ENCODE measurements around the gene CDC42SE2.

CDC42SE2 gene

DNA sequence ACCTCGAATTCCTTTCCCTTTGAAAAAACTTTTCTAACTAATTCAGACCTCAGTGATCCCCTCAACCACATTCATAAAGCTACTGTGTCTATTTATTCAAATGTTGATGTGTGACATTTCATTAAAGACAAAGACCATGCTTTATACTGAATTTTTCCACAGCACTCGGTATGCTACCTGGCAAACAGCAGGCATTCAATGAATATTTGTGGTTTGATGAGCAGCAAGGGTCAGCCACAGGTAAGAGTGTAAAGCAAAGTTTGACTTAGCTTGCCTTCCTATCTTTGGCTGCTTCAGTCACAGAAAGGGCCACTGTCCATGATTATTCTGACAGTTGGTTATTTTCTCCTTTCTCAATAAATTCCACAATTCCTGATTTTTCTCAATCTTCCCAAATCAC, 5.1 kb upstream of the CDC42SE2 start:
- no peak for TF ChIP-seq GABPA (IDR thresholded peaks at IDR 0.05; ENCODE audit: low read depth)
- no peak for TF ChIP-seq REST (IDR thresholded peaks at IDR 0.05; ENCODE audit: insufficient replicate concordance, low read depth)
- no peak for TF ChIP-seq POLR2AphosphoS5 (IDR thresholded peaks at IDR 0.05; ENCODE audit: low read depth)
- Histone ChIP-seq H3K27me3 (ENCODE audit: insufficient read depth, poor library complexity, severe bottlenecking) (no peaks in the 10 kb centered on the region), H3K4me3 (replicated peaks; ENCODE audit: insufficient read depth, low read length) (no peak overlapping the region), H3K27ac (replicated peaks) (no peak overlapping the region)
- no peak for DNase-seq (ENCODE audit: low read depth in 1 of 2, low spot score in 1 of 2)

- TF ChIP-seq REST (IDR thresholded peaks at IDR 0.05; ENCODE audit: insufficient replicate concordance, low read depth) (no peak), SPI1 (IDR thresholded peaks at IDR 0.05; ENCODE audit: borderline replicate concordance, low read depth) (no peak), GABPA (IDR thresholded peaks at IDR 0.05; ENCODE audit: low read depth) (no peak), POLR2AphosphoS5 (IDR thresholded peaks at IDR 0.05; ENCODE audit: low read depth) (no peak), CTCF (IDR thresholded peaks at IDR 0.05; ENCODE audit: insufficient read depth, low read length) (no peak)
- no peak overlapping the region for H3K4me3 ChIP-seq (replicated peaks; ENCODE audit: insufficient read depth, low read length)
- H3K27ac ChIP-seq (replicated peaks) = no peak overlapping the region
- no peaks in the 10 kb centered on the region for H3K27me3 ChIP-seq (ENCODE audit: insufficient read depth, poor library complexity, severe bottlenecking)
- no peak for DNase-seq (ENCODE audit: low read depth in 1 of 2, low spot score in 1 of 2)
These were observed 4.5 kb upstream of the CDC42SE2 start for GRCh38 chr5:131259326-131259725.

DNA sequence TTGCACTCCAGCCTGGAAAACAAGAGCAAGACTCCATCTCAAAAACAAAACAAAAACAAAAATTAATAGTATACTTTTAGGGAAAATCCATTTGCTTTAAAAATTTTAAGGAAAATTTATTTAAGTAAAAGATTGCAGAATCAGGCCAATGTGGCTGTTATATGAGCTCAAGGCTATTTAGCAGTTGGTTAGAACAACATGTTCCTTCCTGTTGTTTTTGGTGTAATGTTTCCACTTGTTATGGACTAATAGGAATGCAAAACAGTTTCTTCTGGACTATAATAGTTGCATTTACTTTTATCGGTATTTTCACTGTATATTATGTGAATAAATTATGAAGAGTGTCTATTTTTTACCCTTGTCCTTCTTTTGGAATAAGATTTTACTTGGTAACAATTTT, 3.0 kb upstream of the CDC42SE2 start:
- TF ChIP-seq CTCF (IDR thresholded peaks at IDR 0.05; ENCODE audit: insufficient read depth, low read length) = no peak
- no peak for TF ChIP-seq GABPA (IDR thresholded peaks at IDR 0.05; ENCODE audit: low read depth)
- no peak for TF ChIP-seq REST (IDR thresholded peaks at IDR 0.05; ENCODE audit: insufficient replicate concordance, low read depth)
- TF ChIP-seq POLR2AphosphoS5 (IDR thresholded peaks at IDR 0.05; ENCODE audit: low read depth) = no peak
- TF ChIP-seq SPI1 (IDR thresholded peaks at IDR 0.05; ENCODE audit: borderline replicate concordance, low read depth) = no peak
- Histone ChIP-seq H3K27me3 (ENCODE audit: insufficient read depth, poor library complexity, severe bottlenecking) (no peaks in the 10 kb centered on the region), H3K4me3 (replicated peaks; ENCODE audit: insufficient read depth, low read length) (no peak overlapping the region), H3K27ac (replicated peaks) (no peak overlapping the region)
- no peak for DNase-seq (ENCODE audit: low read depth in 1 of 2, low spot score in 1 of 2)

- no peak for DNase-seq (ENCODE audit: low read depth in 1 of 2, low spot score in 1 of 2)
- Histone ChIP-seq H3K4me3 (replicated peaks; ENCODE audit: insufficient read depth, low read length) (no peak overlapping the region), H3K27ac (replicated peaks) (no peak overlapping the region), H3K27me3 (ENCODE audit: insufficient read depth, poor library complexity, severe bottlenecking) (no peaks in the 10 kb centered on the region)
- TF ChIP-seq GABPA (IDR thresholded peaks at IDR 0.05; ENCODE audit: low read depth) (no peak), POLR2AphosphoS5 (IDR thresholded peaks at IDR 0.05; ENCODE audit: low read depth) (no peak), CTCF (IDR thresholded peaks at IDR 0.05; ENCODE audit: insufficient read depth, low read length) (no peak), REST (IDR thresholded peaks at IDR 0.05; ENCODE audit: insufficient replicate concordance, low read depth) (no peak), SPI1 (IDR thresholded peaks at IDR 0.05; ENCODE audit: borderline replicate concordance, low read depth) (no peak)
These were observed 2.4 kb upstream of the CDC42SE2 start for GRCh38 chr5:131261483-131261882.
